Gastroesophageal sphincter (tissue), 4 donors: ENCODE data around the gene HOXB2. TPM values are rescaled to one million over a fixed set of nuclear protein-coding genes. Genes with fewer than 3 reads are reported as not detected.

Experiments
- ATAC-seq: fragments of 150-250 bp; one replicate; pipeline ENCODE4 v1.9.1; 2016; ENCODE audit warnings: mild to moderate bottlenecking, moderate library complexity
- H3K27ac ChIP-seq, 4 donors: fragments of 200-600 bp; sonication (generic) in 3 of 4; 1 replicate in 3 of 4; 2 replicates in 1 of 4; pipeline ENCODE4 v1.5.1; 2016 to 2019
- H3K27me3 ChIP-seq: fragments of 200-600 bp; sonication (generic); one replicate; pipeline ENCODE4 v1.5.1; 2019
- H3K36me3 ChIP-seq, 2 donors: fragments of 200-600 bp; sonication (generic); one replicate each; pipeline ENCODE4 v1.5.1; 2019; ENCODE audit warnings: control low read depth in 1 of 2
- H3K4me1 ChIP-seq, 3 donors: fragments of 200-600 bp; sonication (generic); 1 replicate in 2 of 3; 2 replicates in 1 of 3; pipeline ENCODE4 v1.5.1; 2016 to 2019; ENCODE audit warnings: control low read depth in 2 of 3
- H3K4me3 ChIP-seq, 2 donors: fragments of 200-600 bp; sonication (generic); one replicate each; pipeline ENCODE4 v1.5.1; 2019; ENCODE audit warnings: mild to moderate bottlenecking in 1 of 2, moderate library complexity in 1 of 2
- H3K9me3 ChIP-seq, 3 donors: fragments of 200-600 bp; sonication (generic); one replicate each; pipeline ENCODE4 v1.5.1; 2017 to 2019; ENCODE audit warnings: control low read depth in 2 of 3
- EP300 ChIP-seq: sonication (generic); formaldehyde crosslinking; IDR thresholded peaks from one replicate; pipeline ENCODE4 v1.6.1; 2017; ENCODE audit warnings: antibody characterized with exemption, mild to moderate bottlenecking
- POLR2A ChIP-seq, 2 donors: fragments of 450-650 bp; IDR thresholded peaks; one replicate each; pipeline ENCODE4 v1.6.1; 2017; ENCODE audit warnings: antibody characterized with exemption in 2 of 2, mild to moderate bottlenecking in 2 of 2, moderate library complexity in 1 of 2
- POLR2AphosphoS5 ChIP-seq: sonication (generic); formaldehyde crosslinking; IDR thresholded peaks from one replicate; pipeline ENCODE4 v1.6.1; 2017; ENCODE audit warnings: antibody characterized with exemption
- WGBS, 2 donors: methylation state at CpG; one replicate each; pipeline ENCODE4 v1.1.5; 2018; ENCODE audit warnings: low coverage in 1 of 2; 5-methylcytosine and 5-hydroxymethylcytosine counted together
- total RNA-seq, 4 donors: library from RNA; depleted of rRNA; stranded (reverse); fragments of >200 nt; gene quantifications; one replicate each; pipeline ENCODE4 v1.1.0, GENCODE V29; 2016
- TF ChIP-seq, protein P1 (sequence below), 4 experiments: fragments of 200-600 bp in 2 of 4; fragments of 450-650 bp in 2 of 4; sonication (generic) in 1 of 4; IDR thresholded peaks; one replicate each; pipeline ENCODE4 v1.5.1; 2017 to 2019; ENCODE audit warnings: antibody characterized with exemption in 4 of 4, mild to moderate bottlenecking in 2 of 4, moderate library complexity in 2 of 4

HOXB2 gene
- total RNA-seq, 4 donors from 2014 or later, result 28.7 to 65.2 (median 38.8) TPM

- H3K4me1 ChIP-seq, result peaks cover 0 to 15% (median 5%) of the 10 kb centered on the region in 3 donors
- no peaks in the 10 kb centered on the region for H3K27me3 ChIP-seq
- 50 to 87% methylated on average over 2 to 5 of the region's 5 CpGs for WGBS, 2 donors
- TF ChIP-seq POLR2A (IDR thresholded peaks at IDR 0.05) (no peak), EP300 (no peak), POLR2AphosphoS5 (no peak)
- TF ChIP-seq, protein P1, sequence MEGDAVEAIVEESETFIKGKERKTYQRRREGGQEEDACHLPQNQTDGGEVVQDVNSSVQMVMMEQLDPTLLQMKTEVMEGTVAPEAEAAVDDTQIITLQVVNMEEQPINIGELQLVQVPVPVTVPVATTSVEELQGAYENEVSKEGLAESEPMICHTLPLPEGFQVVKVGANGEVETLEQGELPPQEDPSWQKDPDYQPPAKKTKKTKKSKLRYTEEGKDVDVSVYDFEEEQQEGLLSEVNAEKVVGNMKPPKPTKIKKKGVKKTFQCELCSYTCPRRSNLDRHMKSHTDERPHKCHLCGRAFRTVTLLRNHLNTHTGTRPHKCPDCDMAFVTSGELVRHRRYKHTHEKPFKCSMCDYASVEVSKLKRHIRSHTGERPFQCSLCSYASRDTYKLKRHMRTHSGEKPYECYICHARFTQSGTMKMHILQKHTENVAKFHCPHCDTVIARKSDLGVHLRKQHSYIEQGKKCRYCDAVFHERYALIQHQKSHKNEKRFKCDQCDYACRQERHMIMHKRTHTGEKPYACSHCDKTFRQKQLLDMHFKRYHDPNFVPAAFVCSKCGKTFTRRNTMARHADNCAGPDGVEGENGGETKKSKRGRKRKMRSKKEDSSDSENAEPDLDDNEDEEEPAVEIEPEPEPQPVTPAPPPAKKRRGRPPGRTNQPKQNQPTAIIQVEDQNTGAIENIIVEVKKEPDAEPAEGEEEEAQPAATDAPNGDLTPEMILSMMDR (IDR thresholded peaks at IDR 0.05), result no peak
- no peaks in the 10 kb centered on the region for H3K9me3 ChIP-seq
- no peak overlapping the region for H3K4me3 ChIP-seq
- ATAC-seq, result no peak
- no peaks in the 10 kb centered on the region for H3K36me3 ChIP-seq
- H3K27ac ChIP-seq, result no peak overlapping the region
Observed at GRCh38 chr17:48519427-48519826, 25.5 kb downstream of the HOXB2 start.

DNA sequence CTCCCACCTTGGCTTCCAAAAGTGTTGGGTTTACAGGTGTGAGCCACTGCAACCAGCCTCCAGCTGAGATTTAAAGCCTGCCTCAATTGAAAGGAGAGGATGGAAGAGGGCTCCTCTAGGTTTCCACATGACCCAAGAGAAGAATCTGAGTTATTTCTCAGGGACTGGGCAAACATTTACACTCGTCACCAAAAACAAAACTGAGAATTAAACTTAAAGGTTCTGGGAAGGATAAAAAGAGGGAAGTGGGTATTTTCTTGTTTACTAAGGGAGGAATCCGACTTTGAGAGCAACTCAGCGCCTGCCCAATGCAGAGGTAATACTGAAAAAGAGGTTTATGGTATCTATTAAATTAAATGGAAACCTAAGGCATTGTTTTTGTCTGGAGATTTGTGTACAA is 27.4 kb downstream of the HOXB2 start:
- Histone ChIP-seq H3K27me3 (peaks cover 6% of the 10 kb centered on the region), H3K9me3 (no peaks in the 10 kb centered on the region), H3K36me3 (no peaks in the 10 kb centered on the region), H3K27ac (no peak overlapping the region), H3K4me1 (peaks cover 0 to 9% (median 5%) of the 10 kb centered on the region in 3 donors), H3K4me3 (no peak overlapping the region)
- no peak for ATAC-seq
- no peak for TF ChIP-seq POLR2A (IDR thresholded peaks at IDR 0.05)
- no peak for TF ChIP-seq EP300
- 50% methylated on average over 3 of the region's 3 CpGs; no CpG with 5 or more reads in 1 of the 2 donors for WGBS, 2 donors

DNA sequence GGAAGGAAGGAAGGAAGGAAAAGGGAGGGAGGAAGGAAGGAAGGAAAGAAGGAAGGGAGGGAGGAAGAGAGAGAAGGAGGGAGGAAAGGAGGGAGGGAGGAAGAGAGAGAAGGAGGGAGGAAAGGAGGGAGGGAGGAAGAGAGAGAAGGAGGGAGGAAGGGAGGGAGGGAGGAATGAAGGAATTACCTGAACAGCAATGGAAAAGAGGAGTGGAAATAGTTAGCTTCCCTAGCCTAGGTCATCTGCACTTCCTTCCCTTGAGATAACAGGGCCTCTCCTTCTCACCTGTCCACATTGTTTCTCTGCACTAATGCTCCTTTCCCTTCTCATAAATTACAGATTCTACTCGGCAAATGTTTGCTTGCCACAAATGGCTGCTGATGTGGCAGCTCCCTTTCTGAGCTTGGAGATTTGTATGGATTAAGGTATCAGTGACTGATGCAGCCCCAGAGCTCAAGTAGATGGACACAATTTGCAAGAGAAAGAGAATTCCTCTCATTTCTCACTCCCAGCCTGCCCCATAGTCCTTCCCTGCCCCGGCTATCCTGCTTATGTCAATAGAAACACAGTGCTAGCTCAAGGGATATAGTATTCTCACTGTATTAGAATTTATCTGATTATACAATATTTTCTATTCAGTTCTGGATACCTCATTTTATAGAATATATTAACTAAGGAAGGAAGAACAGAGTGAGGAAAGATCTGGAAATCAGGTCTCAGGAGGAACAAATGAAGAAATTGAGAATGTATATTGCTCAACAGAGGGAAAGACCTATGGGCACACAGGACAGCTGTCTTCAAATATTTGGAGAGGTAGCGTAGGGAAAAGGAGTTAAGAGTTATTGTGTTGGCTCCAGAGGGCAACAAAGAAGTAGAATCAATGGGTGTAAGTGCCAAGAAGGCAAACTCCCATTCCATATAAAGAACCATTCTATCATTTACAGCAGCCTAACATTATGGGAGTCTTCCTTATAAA is 28.7 kb downstream of the HOXB2 start:
- WGBS, 2 donors, result 73 to 88% methylated on average over 3 of the region's 3 CpGs
- H3K27me3 ChIP-seq, result peaks cover 6% of the 10 kb centered on the region
- no peak for TF ChIP-seq POLR2AphosphoS5
- no peak for TF ChIP-seq POLR2A (IDR thresholded peaks at IDR 0.05)
- TF ChIP-seq, protein P1 (IDR thresholded peaks at IDR 0.05), result no peak
- no peak for TF ChIP-seq EP300
- no peaks in the 10 kb centered on the region for H3K9me3 ChIP-seq
- no peak overlapping the region for H3K27ac ChIP-seq
- no peaks in the 10 kb centered on the region for H3K36me3 ChIP-seq
- ATAC-seq, result no peak
- H3K4me1 ChIP-seq, result no peaks in the 10 kb centered on the region
- no peak overlapping the region for H3K4me3 ChIP-seq

GRCh38 chr17:48514477-48514876 is 30.4 kb downstream of the HOXB2 start:
- peaks cover 6% of the 10 kb centered on the region for H3K27me3 ChIP-seq
- no peak for TF ChIP-seq EP300
- no peak for TF ChIP-seq POLR2AphosphoS5
- no peak for TF ChIP-seq POLR2A (IDR thresholded peaks at IDR 0.05)
- TF ChIP-seq, protein P1 (IDR thresholded peaks at IDR 0.05), result no peak
- 75 to 95% methylated on average over 2 of the region's 2 CpGs for WGBS, 2 donors
- H3K27ac ChIP-seq, result no peak overlapping the region
- no peaks in the 10 kb centered on the region for H3K9me3 ChIP-seq
- no peaks in the 10 kb centered on the region for H3K4me1 ChIP-seq
- no peak overlapping the region for H3K4me3 ChIP-seq
- no peak for ATAC-seq
- no peaks in the 10 kb centered on the region for H3K36me3 ChIP-seq

DNA sequence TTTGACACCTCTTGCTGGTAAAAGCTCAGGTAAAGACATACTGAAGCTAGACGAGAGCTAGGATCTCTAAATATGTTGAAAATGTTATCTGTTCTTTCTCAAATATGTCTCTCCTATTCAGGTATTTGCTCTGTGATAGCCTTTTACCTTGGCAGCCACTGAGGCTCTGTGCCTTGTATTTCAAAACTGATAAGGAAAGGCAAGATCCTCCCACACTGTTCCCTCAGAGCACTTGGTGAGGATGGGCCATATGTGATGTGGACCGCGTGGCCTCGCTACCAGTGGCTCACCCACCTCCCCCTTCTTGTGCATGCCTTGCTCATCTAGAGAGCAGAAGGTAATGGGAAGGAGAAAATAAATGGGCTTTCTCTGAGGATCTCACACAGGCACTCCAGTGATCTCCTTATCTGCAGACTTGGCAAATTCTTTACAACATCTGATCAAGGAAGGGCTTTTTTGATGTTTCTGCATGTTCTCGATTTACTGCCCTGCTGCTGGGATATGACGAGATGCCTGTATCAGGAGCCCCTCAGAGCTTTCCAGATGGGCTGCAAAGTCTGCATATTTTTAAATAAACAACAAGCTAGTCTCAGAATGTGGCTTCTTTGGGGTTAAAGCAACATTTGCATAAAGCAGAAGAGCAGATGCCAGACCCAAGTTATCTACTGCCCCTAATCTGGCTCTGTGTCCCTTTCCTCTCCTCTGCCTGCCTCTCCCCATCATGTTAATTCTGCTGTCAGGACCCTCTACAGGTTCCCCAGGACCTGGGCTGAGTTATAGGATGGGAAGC is 31.0 kb downstream of the HOXB2 start:
- TF ChIP-seq EP300 (no peak), POLR2A (IDR thresholded peaks at IDR 0.05) (no peak), POLR2AphosphoS5 (no peak)
- TF ChIP-seq, protein P1 (IDR thresholded peaks at IDR 0.05), result no peak
- Histone ChIP-seq H3K27me3 (peaks cover 6% of the 10 kb centered on the region), H3K4me1 (no peaks in the 10 kb centered on the region), H3K36me3 (no peaks in the 10 kb centered on the region), H3K4me3 (no peak overlapping the region), H3K9me3 (no peaks in the 10 kb centered on the region), H3K27ac (no peak overlapping the region)
- no peak for ATAC-seq
- 88 to 91% methylated on average over 4 to 5 of the region's 6 CpGs for WGBS, 2 donors
